Measurements from ENCODE around the gene GPR179.
A peak's percentile ranks its signal among the peaks of the same experiment; 100 is the strongest.

Gene GPR179, protein sequence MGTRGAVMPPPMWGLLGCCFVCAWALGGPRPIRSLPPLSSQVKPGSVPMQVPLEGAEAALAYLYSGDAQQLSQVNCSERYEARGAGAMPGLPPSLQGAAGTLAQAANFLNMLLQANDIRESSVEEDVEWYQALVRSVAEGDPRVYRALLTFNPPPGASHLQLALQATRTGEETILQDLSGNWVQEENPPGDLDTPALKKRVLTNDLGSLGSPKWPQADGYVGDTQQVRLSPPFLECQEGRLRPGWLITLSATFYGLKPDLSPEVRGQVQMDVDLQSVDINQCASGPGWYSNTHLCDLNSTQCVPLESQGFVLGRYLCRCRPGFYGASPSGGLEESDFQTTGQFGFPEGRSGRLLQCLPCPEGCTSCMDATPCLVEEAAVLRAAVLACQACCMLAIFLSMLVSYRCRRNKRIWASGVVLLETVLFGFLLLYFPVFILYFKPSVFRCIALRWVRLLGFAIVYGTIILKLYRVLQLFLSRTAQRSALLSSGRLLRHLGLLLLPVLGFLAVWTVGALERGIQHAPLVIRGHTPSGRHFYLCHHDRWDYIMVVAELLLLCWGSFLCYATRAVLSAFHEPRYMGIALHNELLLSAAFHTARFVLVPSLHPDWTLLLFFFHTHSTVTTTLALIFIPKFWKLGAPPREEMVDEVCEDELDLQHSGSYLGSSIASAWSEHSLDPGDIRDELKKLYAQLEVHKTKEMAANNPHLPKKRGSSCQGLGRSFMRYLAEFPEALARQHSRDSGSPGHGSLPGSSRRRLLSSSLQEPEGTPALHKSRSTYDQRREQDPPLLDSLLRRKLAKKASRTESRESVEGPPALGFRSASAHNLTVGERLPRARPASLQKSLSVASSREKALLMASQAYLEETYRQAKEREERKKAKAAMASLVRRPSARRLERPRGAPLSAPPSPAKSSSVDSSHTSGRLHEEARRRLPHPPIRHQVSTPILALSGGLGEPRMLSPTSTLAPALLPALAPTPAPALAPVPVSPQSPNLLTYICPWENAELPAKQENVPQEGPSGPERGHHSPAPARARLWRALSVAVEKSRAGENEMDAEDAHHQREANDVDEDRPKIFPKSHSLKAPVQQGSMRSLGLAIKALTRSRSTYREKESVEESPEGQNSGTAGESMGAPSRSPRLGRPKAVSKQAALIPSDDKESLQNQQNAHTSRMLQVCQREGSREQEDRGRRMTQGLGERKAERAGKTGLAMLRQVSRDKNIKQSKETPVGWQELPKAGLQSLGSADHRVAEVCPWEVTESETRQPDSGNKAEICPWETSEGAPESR (N-terminal part only)

DNA sequence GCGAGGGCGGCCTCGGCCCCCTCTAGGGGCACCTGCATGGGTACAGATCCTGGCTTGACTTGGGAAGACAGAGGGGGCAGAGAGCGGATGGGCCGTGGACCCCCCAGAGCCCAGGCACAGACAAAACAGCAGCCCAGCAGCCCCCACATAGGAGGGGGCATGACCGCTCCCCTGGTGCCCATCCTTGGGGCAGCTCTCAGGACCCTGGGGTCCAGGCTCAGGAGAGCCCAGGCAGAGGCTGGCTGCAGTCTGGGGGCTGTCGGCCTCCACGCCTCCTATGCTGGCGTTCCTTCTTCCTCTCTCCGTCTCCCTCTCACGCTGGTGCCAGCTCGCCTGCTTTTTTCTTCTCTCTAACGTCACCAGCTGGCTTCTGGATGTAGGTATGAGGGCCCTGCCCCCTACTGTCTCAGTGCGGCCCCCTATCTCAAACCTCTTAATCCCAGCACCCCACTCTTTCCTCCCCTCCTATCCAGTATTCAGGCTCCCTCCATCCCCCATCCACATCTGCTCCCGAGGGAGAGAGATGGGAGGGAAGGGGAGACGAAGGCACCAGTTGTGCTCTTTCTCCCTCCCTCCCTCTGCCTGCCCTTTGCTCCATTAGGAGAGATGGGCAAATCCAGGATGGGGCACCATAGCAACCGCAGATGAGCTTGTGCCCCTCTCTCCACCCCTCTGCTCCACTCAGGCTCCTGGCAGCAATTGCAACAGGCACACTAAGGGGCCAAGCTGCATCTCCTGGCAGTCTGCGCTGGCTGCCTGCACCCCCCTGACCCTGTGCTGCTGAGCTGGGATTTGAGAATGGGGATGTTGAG lies at the start of gene GPR179:
Gene GPR179, minus strand, starts transcription at position 349 of the 812 bp plus-strand sequence. Its CDS starts 167 bp downstream, at position 182.
- no peak for DNase-seq

DNA sequence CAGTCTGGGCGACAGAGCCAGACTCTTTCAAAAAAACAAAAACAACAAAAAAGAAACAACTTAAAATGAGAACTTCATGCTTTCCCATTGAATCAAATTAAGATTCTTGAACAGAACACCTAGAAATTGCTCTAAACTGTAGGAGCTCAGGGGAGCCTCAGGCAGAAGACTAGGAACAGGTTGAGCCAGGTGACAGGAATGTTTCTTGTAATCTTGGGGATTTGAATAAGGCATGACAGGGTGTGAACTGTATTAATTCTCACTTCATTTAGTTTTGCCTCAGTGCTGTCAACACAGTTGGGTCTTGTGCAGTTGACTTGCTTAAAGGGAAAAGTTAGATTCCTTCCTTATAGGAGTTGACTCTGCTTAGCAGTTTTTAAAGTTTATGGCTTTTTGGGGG lies 35.7 kb upstream of the GPR179 start:
- DNase-seq = no peak

GRCh38 chr17:38369124-38369886 lies 25.5 kb upstream of the GPR179 start:
- no peak for DNase-seq

- no peak for DNase-seq
Measured at GRCh38 chr17:38364741-38365140, 21.0 kb upstream of the GPR179 start.

DNA sequence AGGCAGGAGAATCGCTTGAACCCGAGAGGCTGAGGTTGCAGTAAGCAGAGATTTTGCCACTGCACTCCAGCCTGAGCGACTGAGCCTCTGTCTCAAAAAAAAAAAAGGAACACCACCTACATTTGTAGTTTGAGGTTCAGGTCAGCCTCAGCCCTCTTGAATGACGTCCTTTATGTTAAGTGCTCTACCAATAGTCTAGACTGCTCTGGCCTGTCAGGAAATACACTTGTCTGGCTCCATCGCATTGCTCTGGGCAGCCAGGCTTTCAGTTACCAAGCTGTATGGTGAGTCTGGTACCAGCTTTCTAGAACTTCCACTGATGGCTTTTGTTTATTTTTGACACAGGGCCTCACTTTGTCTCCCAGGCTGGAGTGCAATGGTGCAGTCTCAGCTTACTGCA lies 19.3 kb upstream of the GPR179 start:
- no peak for DNase-seq

DNA sequence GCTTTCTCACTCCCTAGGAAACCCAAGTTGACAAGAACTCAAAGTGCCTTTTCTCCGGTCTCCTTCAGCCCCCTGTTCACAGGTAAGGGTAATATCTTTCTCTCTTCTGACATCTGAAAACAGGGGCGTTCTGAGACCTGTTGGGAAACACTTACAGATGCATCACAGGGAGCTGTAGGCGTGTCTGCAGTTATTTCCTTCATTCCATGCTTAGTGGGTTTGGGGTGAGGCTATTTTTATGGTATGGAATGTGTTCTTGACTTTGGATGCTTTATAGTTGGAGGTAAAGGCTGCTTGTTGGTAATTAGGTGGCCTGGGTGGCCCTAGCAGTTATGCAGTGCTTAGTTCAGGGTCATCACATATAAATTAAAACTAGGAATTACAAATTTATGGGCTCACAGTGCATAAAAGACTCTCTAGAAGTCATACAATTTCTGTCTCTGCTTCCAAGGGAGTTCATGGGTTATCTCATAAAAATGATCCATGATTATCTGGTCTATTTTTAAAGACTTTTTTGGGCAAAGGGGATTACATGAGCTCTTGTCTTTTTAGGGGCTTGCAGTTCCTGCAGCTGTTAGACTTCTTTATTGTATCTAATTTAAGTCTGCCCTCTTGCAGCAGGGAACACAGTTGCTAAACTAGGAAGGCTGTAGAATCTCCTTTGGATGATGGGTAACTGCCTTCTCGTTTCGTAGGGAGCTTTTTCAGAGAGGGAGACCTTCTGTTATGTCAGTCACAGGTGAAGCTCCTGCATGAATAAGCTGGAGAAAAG lies 18.1 kb upstream of the GPR179 start:
- DNase-seq = no peak

DNA sequence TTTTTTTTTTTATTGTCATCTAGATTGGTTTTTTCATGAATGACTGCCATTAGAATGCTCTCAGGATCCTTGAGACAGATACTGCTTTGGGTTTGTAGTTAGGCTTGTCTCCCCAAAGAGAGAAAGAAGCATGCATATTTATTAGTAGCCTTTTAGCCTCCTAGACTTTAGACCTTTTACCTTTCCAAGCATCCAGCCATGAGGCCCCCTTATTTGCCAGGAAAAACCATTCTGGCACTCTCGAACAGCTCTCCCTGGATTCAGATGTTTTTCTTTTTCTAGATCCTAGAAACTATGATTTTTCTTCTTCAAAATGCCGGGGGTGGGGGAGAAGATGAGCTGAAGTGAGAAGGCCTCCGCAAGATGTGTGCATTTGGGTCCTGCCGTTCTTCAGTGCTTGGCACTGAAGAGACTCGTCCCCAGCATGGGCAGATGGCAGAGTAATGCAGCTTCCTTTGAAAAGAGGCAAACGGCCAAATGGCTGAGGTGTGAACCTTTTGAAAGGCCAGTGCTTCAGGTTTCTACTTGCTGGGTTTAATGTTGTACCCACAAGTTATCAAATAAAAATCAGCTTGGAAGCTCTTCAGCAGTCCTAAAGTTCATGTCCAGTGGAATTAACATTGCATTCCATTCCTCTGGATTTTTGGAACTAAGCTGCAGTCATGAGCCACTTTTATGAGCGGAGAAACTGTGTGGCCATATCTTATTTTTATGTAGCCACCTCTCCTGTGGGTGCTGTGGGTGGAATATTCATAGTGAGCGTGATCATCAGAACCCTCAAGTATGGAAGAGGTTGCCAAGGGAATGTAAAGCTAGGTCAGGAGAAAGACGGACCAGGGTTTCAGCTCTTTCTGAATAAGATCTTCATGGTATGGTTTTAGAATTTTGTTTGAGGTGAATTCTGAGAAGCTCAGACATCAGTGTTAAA lies 15.1 kb upstream of the GPR179 start:
- no peak for DNase-seq

DNA sequence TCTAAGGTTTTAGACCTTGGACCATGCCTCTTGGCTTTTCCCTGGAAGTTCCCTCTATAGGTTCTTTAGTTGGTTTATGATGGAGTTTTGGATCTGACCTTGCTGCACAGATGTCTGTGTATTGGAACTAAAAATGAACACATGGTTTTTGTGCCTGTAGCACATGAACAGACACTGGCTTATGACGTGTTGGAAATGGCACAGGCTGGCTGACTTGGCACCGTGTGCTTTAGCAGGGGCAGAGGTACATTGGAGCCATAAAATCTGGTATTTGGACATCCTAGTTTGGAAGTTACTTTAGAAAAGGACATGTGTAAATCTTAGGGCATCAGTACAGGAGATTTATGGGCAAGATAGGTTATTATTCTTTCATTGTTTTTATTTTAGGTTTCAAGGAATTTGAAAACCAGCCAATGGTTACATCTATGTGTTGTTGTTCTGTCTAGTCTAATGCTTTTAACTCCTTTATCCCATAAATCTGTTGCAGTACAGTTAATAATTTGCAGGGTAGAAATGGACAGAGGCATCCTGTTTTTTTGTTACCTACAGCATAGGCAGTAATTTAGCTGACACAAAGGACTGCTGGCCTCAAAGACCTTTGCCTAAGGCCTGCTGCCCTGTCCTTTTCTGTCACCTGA lies 13.8 kb upstream of the GPR179 start:
- DNase-seq = no peak

- no peak for DNase-seq
Measured at GRCh38 chr17:38355251-38355650, 11.5 kb upstream of the GPR179 start.

- DNase-seq = no peak
Measured at GRCh38 chr17:38354466-38354865, 10.7 kb upstream of the GPR179 start.

GRCh38 chr17:38353668-38354067 lies 9.9 kb upstream of the GPR179 start:
- DNase-seq = no peak

- no peak for DNase-seq
Measured at GRCh38 chr17:38353086-38353604, 9.4 kb upstream of the GPR179 start.

DNA sequence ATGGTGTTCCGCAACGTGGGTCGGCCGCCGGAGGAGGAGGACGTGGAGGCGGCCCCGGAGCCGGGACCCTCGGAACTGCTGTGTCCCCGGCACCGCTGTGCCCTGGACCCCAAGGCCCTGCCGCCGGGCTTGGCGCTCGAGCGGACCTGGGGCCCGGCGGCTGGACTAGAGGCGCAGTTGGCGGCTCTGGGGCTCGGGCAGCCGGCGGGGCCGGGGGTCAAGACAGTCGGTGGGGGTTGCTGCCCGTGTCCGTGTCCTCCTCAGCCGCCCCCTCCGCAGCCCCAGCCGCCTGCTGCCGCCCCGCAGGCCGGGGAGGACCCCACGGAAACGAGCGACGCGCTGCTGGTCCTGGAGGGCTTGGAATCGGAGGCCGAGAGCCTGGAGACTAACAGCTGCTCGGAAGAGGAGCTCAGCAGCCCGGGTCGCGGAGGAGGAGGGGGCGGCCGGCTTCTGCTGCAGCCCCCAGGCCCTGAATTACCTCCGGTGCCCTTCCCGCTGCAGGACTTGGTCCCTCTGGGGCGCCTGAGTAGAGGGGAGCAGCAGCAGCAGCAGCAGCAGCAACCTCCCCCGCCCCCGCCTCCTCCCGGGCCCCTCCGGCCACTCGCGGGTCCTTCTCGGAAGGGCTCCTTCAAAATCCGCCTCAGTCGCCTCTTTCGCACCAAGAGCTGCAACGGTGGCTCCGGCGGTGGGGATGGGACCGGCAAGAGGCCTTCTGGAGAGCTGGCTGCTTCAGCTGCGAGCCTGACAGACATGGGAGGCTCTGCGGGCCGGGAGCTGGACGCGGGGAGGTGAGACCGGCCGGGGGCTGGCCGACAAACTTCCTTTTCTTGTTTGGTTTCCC lies 8.7 kb upstream of the GPR179 start:
- DNase-seq = peak; percentile 2

GRCh38 chr17:38351412-38352222 lies 7.9 kb upstream of the GPR179 start, which contains the start of gene SOCS7:
SOCS7 (plus strand) TSS chr17:38351844; CDS start chr17:38352053, 209 bp downstream.
- DNase-seq = peak; percentile 84

DNA sequence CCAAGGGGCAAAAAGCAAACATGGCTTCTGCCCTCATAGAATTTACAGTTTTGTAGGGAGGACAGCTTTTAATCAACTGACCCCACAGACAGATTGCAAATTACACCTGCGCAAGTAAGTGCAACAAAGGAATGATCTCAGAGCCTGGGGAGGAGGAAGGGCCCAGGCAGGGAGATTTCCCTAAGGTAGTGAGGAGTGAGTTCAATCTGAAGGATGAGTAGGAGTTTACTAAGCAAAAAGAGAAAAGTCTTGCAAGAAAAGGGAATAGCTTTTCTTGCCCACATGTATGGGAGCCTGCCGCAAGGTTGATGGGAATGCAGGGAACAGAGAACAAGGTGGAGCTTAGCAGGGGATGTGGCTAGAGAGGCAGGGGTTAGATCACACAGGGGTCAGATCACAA lies 6.3 kb upstream of the GPR179 start:
- no peak for DNase-seq

GRCh38 chr17:38349097-38349730 lies 5.5 kb upstream of the GPR179 start:
- peak; percentile 76 for DNase-seq
